ENCODE measurements around the gene PALLD.

GRCh38 chr4:168712316-168712890 lies 215.6 kb downstream of the PALLD start:
- TF ChIP-seq CTCF (IDR thresholded peaks at IDR 0.05) (no peak), POLR2A (IDR thresholded peaks at IDR 0.05) (no peak)
